Endothelial cell of umbilical vein (primary cell): ENCODE results near the gene DDHD1. TPM values are rescaled to one million over a fixed set of nuclear protein-coding genes. Genes with fewer than 3 reads are reported as not detected.

Experiments
- BruUV-seq: library from RNA; stranded (reverse); fragments of 400-500 nt; replicated peaks from 2 replicates; lab custom pipeline; 2021; lab: Mats Ljungman, UMichigan
- CTCF ChIA-PET: fragments of 300-600, 350-600 bp; sonication (Branson Sonifier 250); formaldehyde crosslinking; loops from one replicate; lab custom pipeline; 2021; ENCODE audit warnings: antibody characterized with exemption, inconsistent platforms; lab: Charles Lee
- POLR2A ChIA-PET: fragments of 300-600, 350-600 bp; sonication (Branson Sonifier 250); formaldehyde crosslinking; loops from one replicate; lab custom pipeline; 2021; ENCODE audit warnings: antibody characterized with exemption, inconsistent platforms; lab: Charles Lee
- DNase-seq: peaks from one replicate; pipeline ENCODE4 v3.0.0-alpha.2; 2011; ENCODE audit warnings: low read depth, low spot score
- FAIRE-seq: peaks from 2 replicates; lab custom pipeline; 2011; peaks lifted over from hg19 to GRCh38; lab: Jason Lieb, UNC
- H2AFZ ChIP-seq: 2 replicates; pipeline ENCODE4 v1.6.0; 2012; ENCODE audit warnings: low read depth, low read length, control low read depth, inconsistent platforms
- H3K27ac ChIP-seq: 2 replicates; pipeline ENCODE4 v1.5.1; 2011; ENCODE audit warnings: low read depth, mild to moderate bottlenecking, control low read depth, low read length, moderate library complexity; ENCODE audit not compliant: insufficient read depth
- H3K27me3 ChIP-seq, 2 experiments: 2 replicates each; pipeline versions ENCODE4 v1.6.0 to v1.6.1; 2011; ENCODE audit warnings: low read length in 2 of 2, mixed read lengths in 1 of 2; ENCODE audit not compliant: control insufficient read depth in 2 of 2, insufficient read depth in 2 of 2
- H3K36me3 ChIP-seq, 2 experiments: 2 replicates in 1 of 2; 3 replicates in 1 of 2; pipeline ENCODE4 v1.5.1; 2011; ENCODE audit warnings: low read length in 2 of 2, mild to moderate bottlenecking in 1 of 2, moderate library complexity in 1 of 2; ENCODE audit not compliant: control insufficient read depth in 2 of 2, insufficient read depth in 2 of 2; ENCODE audit errors: extremely low read depth in 1 of 2
- H3K4me1 ChIP-seq: 3 replicates; pipeline ENCODE4 v1.5.1; 2011; ENCODE audit warnings: mild to moderate bottlenecking, low read length; ENCODE audit not compliant: control insufficient read depth, insufficient read depth; ENCODE audit errors: extremely low read depth
- H3K4me2 ChIP-seq: 2 replicates; pipeline ENCODE4 v1.6.1; 2011; ENCODE audit warnings: low read length, control low read depth, mixed read lengths; ENCODE audit not compliant: insufficient read depth
- H3K4me3 ChIP-seq, 3 experiments: fragments of 200-600 bp in 1 of 3; sonication (generic), shearing (Covaris generic) in 1 of 3; replicated peaks in 1 of 3; 2 replicates each; pipeline ENCODE4 v1.5.1; 2011 to 2016; ENCODE audit warnings: control low read depth in 3 of 3, low read length in 3 of 3, mild to moderate bottlenecking in 2 of 3, inconsistent platforms in 1 of 3, low read depth in 1 of 3, moderate library complexity in 1 of 3; ENCODE audit not compliant: insufficient read depth in 1 of 3
- H3K79me2 ChIP-seq: 2 replicates; pipeline ENCODE4 v1.6.0; 2012; ENCODE audit warnings: low read length, inconsistent platforms; ENCODE audit not compliant: control insufficient read depth, insufficient read depth
- H3K9ac ChIP-seq: replicated peaks from 2 replicates; pipeline ENCODE3; 2011; ENCODE audit warnings: low read length, control low read depth; ENCODE audit not compliant: insufficient read depth; ENCODE audit errors: extremely low read depth
- H3K9me1 ChIP-seq: replicated peaks from 3 replicates; pipeline ENCODE4 v1.6.0; 2011; ENCODE audit warnings: mild to moderate bottlenecking, low read length; ENCODE audit not compliant: control insufficient read depth, insufficient read depth; ENCODE audit errors: extremely low read depth
- H3K9me3 ChIP-seq: replicated peaks from 2 replicates; pipeline ENCODE4 v1.5.1; 2012; ENCODE audit warnings: low read length, inconsistent platforms; ENCODE audit not compliant: control insufficient read depth, insufficient read depth
- H4K20me1 ChIP-seq: replicated peaks from 2 replicates; pipeline ENCODE3; 2011; ENCODE audit warnings: mild to moderate bottlenecking, low read length; ENCODE audit not compliant: control insufficient read depth, insufficient read depth; ENCODE audit errors: extremely low read depth
- EZH2 ChIP-seq: IDR thresholded peaks from 2 replicates; pipeline ENCODE4 v1.6.1; 2012; ENCODE audit warnings: borderline replicate concordance, low read depth, mild to moderate bottlenecking, moderate library complexity, low read length, inconsistent platforms; ENCODE audit not compliant: severe bottlenecking
- FOS ChIP-seq: IDR thresholded peaks from 2 replicates; pipeline ENCODE4 v1.6.1; 2011; ENCODE audit warnings: mild to moderate bottlenecking, low read length, moderate library complexity, borderline replicate concordance; ENCODE audit not compliant: insufficient read depth
- GATA2 ChIP-seq: IDR thresholded peaks from 2 replicates; pipeline ENCODE4 v1.7.0; 2011; ENCODE audit warnings: low read depth, mild to moderate bottlenecking, moderate library complexity, mixed read lengths, low read length; ENCODE audit not compliant: insufficient read length, insufficient read depth
- JUN ChIP-seq: IDR thresholded peaks from 2 replicates; pipeline ENCODE4 v1.6.1; 2011; ENCODE audit warnings: borderline replicate concordance, low read depth; ENCODE audit not compliant: insufficient read length, insufficient read depth
- MYC ChIP-seq: IDR thresholded peaks from one replicate; pipeline ENCODE4 v1.6.1; 2011; ENCODE audit warnings: mild to moderate bottlenecking, low read depth, low read length
- POLR2A ChIP-seq: IDR thresholded peaks from 2 replicates; pipeline ENCODE4 v1.6.1; 2012; ENCODE audit warnings: low read depth, mild to moderate bottlenecking, control low read depth, low read length
- POLR2AphosphoS5 ChIP-seq: IDR thresholded peaks from 2 replicates; pipeline ENCODE4 v1.6.1; 2012; ENCODE audit warnings: low read depth, mild to moderate bottlenecking, control low read depth, low read length, moderate library complexity; ENCODE audit not compliant: insufficient read depth
- dilution Hi-C: fragments of 300-500 bp; cut with MboI; formaldehyde crosslinking; loops from one replicate; pipeline ENCODE4 v1.15.0; 2019; ENCODE audit warnings: low sequenced_read_pairs; ENCODE audit not compliant: extremely low pct_ligation_motif_present
- intact Hi-C: fragments of 100-400 bp; cut with micrococcal nuclease; formaldehyde crosslinking; loops from one replicate; pipeline ENCODE4 v1.10.0; 2022
- polyA plus RNA-seq, 4 experiments: library from polyadenylated mRNA; depleted of rRNA in 3 of 4; stranded (reverse) in 3 of 4; unstranded in 1 of 4; fragments of >200 nt; gene quantifications; 2 replicates each; pipeline versions ENCODE4 v1.2.1 to v1.2.3, GENCODE V29; 2011 to 2012; ENCODE audit warnings: missing spikeins in 1 of 4
- total RNA-seq: library from RNA; stranded (reverse); gene quantifications from 2 replicates; pipeline ENCODE4 v1.2.3, GENCODE V29; 2021
- TF ChIP-seq, protein P1 (sequence below): IDR thresholded peaks from 2 replicates; pipeline ENCODE4 v1.6.1; 2011; ENCODE audit not compliant: insufficient read depth, insufficient read length
- TF ChIP-seq, protein P2 (sequence below), 2 donors: IDR thresholded peaks; 1 replicate in 1 of 2; 2 replicates in 1 of 2; pipeline ENCODE4 v1.5.1; 2011; ENCODE audit warnings: low read length in 2 of 2, mild to moderate bottlenecking in 2 of 2, moderate library complexity in 2 of 2, control low read depth in 1 of 2, inconsistent platforms in 1 of 2, low read depth in 1 of 2; ENCODE audit not compliant: insufficient read depth in 1 of 2; ENCODE audit errors: extremely low read depth in 1 of 2

DDHD1 gene
- total and polyA plus RNA-seq, 2 donors (not counting 3 experiments of a cell fraction or from before 2014, with no cell fraction given), result 2.7 to 12.4 TPM

DNA sequence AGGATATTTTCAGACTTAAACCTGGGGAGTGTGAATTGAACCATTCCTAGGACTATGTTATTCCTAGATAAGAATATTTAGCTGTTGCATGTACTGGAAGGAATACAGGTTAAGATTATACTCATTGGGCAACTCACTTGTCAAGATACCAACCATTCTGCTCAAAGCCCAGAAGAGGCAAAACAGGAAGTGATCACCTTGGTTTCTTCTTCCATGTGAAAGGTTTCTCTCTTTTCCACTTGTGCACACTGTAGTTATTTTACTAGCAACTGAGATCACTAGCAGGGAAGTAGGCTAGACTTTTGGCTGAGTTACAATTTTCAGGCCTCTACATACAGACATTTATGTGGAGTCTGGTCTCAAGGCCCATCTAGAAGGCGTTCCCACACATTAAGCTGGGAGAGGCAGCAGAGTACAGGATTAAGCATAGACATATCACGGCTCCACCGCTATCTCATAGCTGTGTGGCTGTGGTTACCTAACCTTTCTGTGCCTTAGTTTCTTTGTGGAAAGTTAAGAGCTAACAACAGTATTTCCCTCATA, 118.4 kb downstream of the DDHD1 start:
- POLR2A ChIA-PET, result no interaction called here
- TF ChIP-seq MYC, result no peak
- TF ChIP-seq, protein P1, sequence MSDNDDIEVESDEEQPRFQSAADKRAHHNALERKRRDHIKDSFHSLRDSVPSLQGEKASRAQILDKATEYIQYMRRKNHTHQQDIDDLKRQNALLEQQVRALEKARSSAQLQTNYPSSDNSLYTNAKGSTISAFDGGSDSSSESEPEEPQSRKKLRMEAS, result no peak
- no peak for TF ChIP-seq POLR2AphosphoS5
- TF ChIP-seq EZH2, result no peak
- TF ChIP-seq, protein P2, sequence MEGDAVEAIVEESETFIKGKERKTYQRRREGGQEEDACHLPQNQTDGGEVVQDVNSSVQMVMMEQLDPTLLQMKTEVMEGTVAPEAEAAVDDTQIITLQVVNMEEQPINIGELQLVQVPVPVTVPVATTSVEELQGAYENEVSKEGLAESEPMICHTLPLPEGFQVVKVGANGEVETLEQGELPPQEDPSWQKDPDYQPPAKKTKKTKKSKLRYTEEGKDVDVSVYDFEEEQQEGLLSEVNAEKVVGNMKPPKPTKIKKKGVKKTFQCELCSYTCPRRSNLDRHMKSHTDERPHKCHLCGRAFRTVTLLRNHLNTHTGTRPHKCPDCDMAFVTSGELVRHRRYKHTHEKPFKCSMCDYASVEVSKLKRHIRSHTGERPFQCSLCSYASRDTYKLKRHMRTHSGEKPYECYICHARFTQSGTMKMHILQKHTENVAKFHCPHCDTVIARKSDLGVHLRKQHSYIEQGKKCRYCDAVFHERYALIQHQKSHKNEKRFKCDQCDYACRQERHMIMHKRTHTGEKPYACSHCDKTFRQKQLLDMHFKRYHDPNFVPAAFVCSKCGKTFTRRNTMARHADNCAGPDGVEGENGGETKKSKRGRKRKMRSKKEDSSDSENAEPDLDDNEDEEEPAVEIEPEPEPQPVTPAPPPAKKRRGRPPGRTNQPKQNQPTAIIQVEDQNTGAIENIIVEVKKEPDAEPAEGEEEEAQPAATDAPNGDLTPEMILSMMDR (IDR thresholded peaks at IDR 0.05; ENCODE audit: extremely low read depth in 1 of 2, insufficient read depth in 1 of 2, low read depth in 1 of 2, low read length in 2 of 2), result no peak
- TF ChIP-seq JUN, result no peak
- TF ChIP-seq POLR2A, result no peak
- TF ChIP-seq GATA2, result no peak
- TF ChIP-seq FOS, result no peak
- CTCF ChIA-PET, result interaction anchor here (0.9 kb wide), 1 partner anchor 9 kb away, joined by 3 read pairs; no protein-coding TSS in a partner anchor
- no peak overlapping the region for H3K9ac ChIP-seq
- no peaks in the 10 kb centered on the region for H3K4me1 ChIP-seq
- H3K9me1 ChIP-seq, result no peaks in the 10 kb centered on the region
- dilution Hi-C loops, result no loop called here
- BruUV-seq, result no TSS peak
- DNase-seq (no peak), FAIRE-seq (no peak)
- H3K9me3 ChIP-seq, result no peaks in the 10 kb centered on the region
- no peak overlapping the region for H3K4me2 ChIP-seq
- no peak overlapping the region for H3K4me3 ChIP-seq
- intact Hi-C loops, result no loop called here
- H3K79me2 ChIP-seq, result no peaks in the 10 kb centered on the region
- H3K27ac ChIP-seq, result no peak overlapping the region
- no peaks in the 10 kb centered on the region for H3K36me3 ChIP-seq
- no peaks in the 10 kb centered on the region for H3K27me3 ChIP-seq
- no peaks in the 10 kb centered on the region for H4K20me1 ChIP-seq
- no peak overlapping the region for H2AFZ ChIP-seq
